PC-3 (cell line): ENCODE results near the gene SFT2D1. TPM values are rescaled to one million over a fixed set of nuclear protein-coding genes. Genes with fewer than 3 reads are reported as not detected.

Experiments
- ATAC-seq: fragments of 200-7000 bp; cut with Tn5 transposase; 2 replicates; pipeline ENCODE4 v1.9.1; 2020; ENCODE audit warnings: mild to moderate bottlenecking, moderate library complexity
- BruUV-seq: library from RNA; stranded (reverse); fragments of 400-500 nt; replicated peaks from 2 replicates; lab custom pipeline; 2021; lab: Mats Ljungman, UMichigan
- CTCF ChIA-PET: fragments of 300-600 bp; sonication (Branson Sonifier 250); formaldehyde crosslinking; loops from one replicate; lab custom pipeline; 2022; ENCODE audit warnings: antibody characterized with exemption; lab: Charles Lee
- POLR2A ChIA-PET: fragments of 300-600 bp; sonication (Branson Sonifier 250); formaldehyde crosslinking; loops from one replicate; lab custom pipeline; 2022; ENCODE audit warnings: antibody characterized with exemption; ENCODE audit not compliant: unreplicated experiment; lab: Charles Lee
- DNase-seq: peaks from one replicate; pipeline ENCODE4 v3.0.0-alpha.2; 2015
- H2AFZ ChIP-seq: fragments of 300-600 bp; sonication (generic); 2 replicates; pipeline ENCODE4 v1.6.0; 2016; ENCODE audit warnings: antibody characterized with exemption, low read length
- H3F3A ChIP-seq: fragments of 300-600 bp; sonication (generic); one replicate; pipeline ENCODE4 v1.6.0; 2017; ENCODE audit warnings: antibody characterized with exemption, low read length, control low read depth, mild to moderate bottlenecking; ENCODE audit not compliant: unreplicated experiment
- H3K27ac ChIP-seq: fragments of 300-600 bp; sonication (generic); 2 replicates; pipeline ENCODE4 v1.5.1; 2016; ENCODE audit warnings: mild to moderate bottlenecking, low read length
- H3K27me3 ChIP-seq: fragments of 300-600 bp; sonication (generic); 2 replicates; pipeline ENCODE4 v1.6.1; 2016; ENCODE audit warnings: low read length, mixed read lengths
- H3K36me3 ChIP-seq: fragments of 300-600 bp; sonication (generic); 2 replicates; pipeline ENCODE4 v1.6.1; 2016; ENCODE audit warnings: low read depth, mixed run types, low read length, mixed read lengths
- H3K4me1 ChIP-seq: fragments of 300-600 bp; sonication (generic); 2 replicates; pipeline ENCODE4 v1.5.1; 2016; ENCODE audit warnings: low read length; ENCODE audit not compliant: insufficient read depth
- H3K4me2 ChIP-seq: fragments of 300-600 bp; sonication (generic); 2 replicates; pipeline ENCODE4 v1.6.0; 2016; ENCODE audit warnings: low read length
- H3K4me3 ChIP-seq: fragments of 300-600 bp; sonication (generic); 2 replicates; pipeline ENCODE4 v1.5.1; 2016; ENCODE audit warnings: mild to moderate bottlenecking, low read length, mixed read lengths
- H3K79me2 ChIP-seq: fragments of 300-600 bp; sonication (generic); 2 replicates; pipeline ENCODE4 v1.6.1; 2017; ENCODE audit warnings: low read length, mixed read lengths
- H3K9ac ChIP-seq: fragments of 300-600 bp; sonication (generic); 2 replicates; pipeline ENCODE4 v1.6.0; 2016; ENCODE audit warnings: mild to moderate bottlenecking, low read length
- H3K9me2 ChIP-seq: fragments of 300-600 bp; sonication (generic); replicated peaks from 2 replicates; pipeline ENCODE4 v1.6.1; 2016; ENCODE audit warnings: mixed run types, low read length, mixed read lengths
- H3K9me3 ChIP-seq: fragments of 300-600 bp; sonication (generic); 2 replicates; pipeline ENCODE4 v1.6.1; 2016; ENCODE audit warnings: low read length, mixed read lengths
- H4K20me1 ChIP-seq: fragments of 300-600 bp; sonication (generic); 2 replicates; pipeline ENCODE4 v1.6.1; 2016; ENCODE audit warnings: low read length, mixed read lengths
- EZH2 ChIP-seq: fragments of 300-600 bp; sonication (generic); IDR thresholded peaks from one replicate; pipeline ENCODE4 v1.6.1; 2017; ENCODE audit warnings: antibody characterized with exemption, mild to moderate bottlenecking, low read length; ENCODE audit not compliant: unreplicated experiment
- EZH2phosphoT487 ChIP-seq: fragments of 300-600 bp; sonication (generic); IDR thresholded peaks from 2 replicates; pipeline ENCODE4 v1.6.1; 2018; ENCODE audit warnings: mild to moderate bottlenecking, antibody characterized with exemption, low read length, borderline replicate concordance
- intact Hi-C: fragments of 100-400 bp; cut with micrococcal nuclease; formaldehyde crosslinking; loops from 2 replicates; pipeline ENCODE4 v1.9.0; 2023
- total RNA-seq: library from RNA; depleted of rRNA; stranded (reverse); fragments of >200 nt; gene quantifications from 2 replicates; pipeline ENCODE4 v1.2.3, GENCODE V29; 2014
- TF ChIP-seq, protein P1 (sequence below): fragments of 300-600 bp; sonication (generic); conservative IDR thresholded peaks from 2 replicates; pipeline ENCODE4 v1.5.1; 2017; ENCODE audit warnings: antibody characterized with exemption, low read depth, mild to moderate bottlenecking, low read length

The SFT2D1 gene
- total RNA-seq, 1 experiment from 2014 or later, result 28.0 TPM

DNA sequence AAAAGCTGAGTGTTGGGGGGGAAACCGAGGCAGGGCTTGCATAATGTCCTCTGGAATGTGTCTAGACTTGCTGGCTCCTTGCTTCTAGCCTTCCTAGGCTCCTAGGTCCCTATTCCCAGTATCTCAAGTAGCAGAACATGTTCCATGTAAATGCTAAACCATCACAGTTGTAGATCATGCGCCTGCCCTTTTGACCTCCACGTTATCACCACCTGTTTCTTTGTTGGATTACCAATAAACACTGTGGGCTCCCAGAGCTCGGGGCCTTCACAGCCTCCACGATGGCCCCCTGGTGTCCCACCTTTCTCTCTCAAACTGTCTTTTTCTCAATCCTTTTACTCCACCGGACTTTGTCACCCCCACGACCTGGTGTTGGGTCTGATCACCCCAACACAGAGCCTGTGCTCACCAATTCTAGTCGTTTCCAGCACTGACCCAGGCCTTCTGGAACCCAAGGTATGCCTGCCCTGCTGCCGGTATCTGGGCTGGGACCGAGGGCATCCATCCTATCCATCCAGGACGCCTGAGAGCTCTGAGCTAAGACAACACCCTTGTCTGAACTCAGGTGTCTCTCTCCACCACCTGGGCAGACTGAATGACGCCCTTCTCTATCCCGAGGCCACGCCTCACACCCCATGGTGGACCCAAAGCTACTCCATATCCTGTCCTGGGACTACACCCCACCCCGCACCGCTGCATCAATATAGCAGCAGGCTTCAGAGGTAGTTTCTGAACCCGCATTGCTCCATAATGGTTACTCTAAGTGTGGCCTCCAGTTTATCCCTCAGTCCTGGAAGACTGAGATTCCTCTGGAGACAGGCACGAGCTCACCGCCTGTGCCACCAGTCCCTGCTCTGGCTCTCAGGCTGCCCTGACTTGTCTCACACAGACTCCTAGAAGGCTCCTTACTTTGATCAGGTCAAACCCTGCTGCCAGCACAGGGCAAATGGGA is 24.8 kb downstream of the SFT2D1 start:
- no peaks in the 10 kb centered on the region for H4K20me1 ChIP-seq
- no peak for ATAC-seq
- BruUV-seq, result no TSS peak

DNA sequence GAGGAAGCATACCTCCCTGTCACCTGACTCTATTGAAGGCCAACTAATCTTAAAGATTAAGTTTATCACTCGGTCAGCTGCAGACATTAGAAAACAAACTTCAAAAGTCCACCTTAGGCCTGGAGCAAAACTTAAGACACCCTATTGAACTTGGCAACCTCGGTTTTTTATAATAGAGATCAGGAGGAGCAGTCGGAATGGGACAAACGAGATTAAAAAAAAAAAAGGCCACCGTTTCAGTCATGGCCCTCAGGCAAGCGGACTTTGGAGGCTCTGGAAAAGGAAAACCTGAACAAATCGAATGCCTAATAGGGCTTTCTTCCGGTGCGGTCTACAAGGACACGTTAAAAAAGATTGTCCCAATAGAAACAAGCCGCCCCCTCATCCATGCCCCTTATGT is 26.9 kb downstream of the SFT2D1 start:
- H3K79me2 ChIP-seq, result no peaks in the 10 kb centered on the region
- H3K9me3 ChIP-seq, result no peaks in the 10 kb centered on the region
- BruUV-seq, result no TSS peak
- POLR2A ChIA-PET, result no interaction called here
- CTCF ChIA-PET, result no interaction called here
- no peaks in the 10 kb centered on the region for H3F3A ChIP-seq
- no peaks in the 10 kb centered on the region for H3K9me2 ChIP-seq
- H3K27ac ChIP-seq, result no peak overlapping the region
- ATAC-seq (no peak), DNase-seq (no peak)
- peaks cover 3% of the 10 kb centered on the region; the same call in 1 of the 2 replicates for H3K36me3 ChIP-seq
- intact Hi-C loops, result no loop called here
- no peak for TF ChIP-seq EZH2
- TF ChIP-seq, protein P1, sequence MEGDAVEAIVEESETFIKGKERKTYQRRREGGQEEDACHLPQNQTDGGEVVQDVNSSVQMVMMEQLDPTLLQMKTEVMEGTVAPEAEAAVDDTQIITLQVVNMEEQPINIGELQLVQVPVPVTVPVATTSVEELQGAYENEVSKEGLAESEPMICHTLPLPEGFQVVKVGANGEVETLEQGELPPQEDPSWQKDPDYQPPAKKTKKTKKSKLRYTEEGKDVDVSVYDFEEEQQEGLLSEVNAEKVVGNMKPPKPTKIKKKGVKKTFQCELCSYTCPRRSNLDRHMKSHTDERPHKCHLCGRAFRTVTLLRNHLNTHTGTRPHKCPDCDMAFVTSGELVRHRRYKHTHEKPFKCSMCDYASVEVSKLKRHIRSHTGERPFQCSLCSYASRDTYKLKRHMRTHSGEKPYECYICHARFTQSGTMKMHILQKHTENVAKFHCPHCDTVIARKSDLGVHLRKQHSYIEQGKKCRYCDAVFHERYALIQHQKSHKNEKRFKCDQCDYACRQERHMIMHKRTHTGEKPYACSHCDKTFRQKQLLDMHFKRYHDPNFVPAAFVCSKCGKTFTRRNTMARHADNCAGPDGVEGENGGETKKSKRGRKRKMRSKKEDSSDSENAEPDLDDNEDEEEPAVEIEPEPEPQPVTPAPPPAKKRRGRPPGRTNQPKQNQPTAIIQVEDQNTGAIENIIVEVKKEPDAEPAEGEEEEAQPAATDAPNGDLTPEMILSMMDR, result no peak
- no peak for TF ChIP-seq EZH2phosphoT487
- H3K4me1 ChIP-seq, result no peaks in the 10 kb centered on the region
- no peaks in the 10 kb centered on the region for H3K27me3 ChIP-seq
- H4K20me1 ChIP-seq, result no peaks in the 10 kb centered on the region
- H2AFZ ChIP-seq, result no peak overlapping the region
- H3K4me2 ChIP-seq, result no peak overlapping the region
- H3K9ac ChIP-seq, result no peak overlapping the region
- no peak overlapping the region for H3K4me3 ChIP-seq

More for the DNA sequence above, 24.8 kb downstream of the SFT2D1 start:
- no peak for DNase-seq
- Histone ChIP-seq H2AFZ (no peak overlapping the region), H3K4me1 (no peaks in the 10 kb centered on the region), H3K9ac (no peak overlapping the region), H3K79me2 (no peaks in the 10 kb centered on the region), H3F3A (no peaks in the 10 kb centered on the region), H3K9me3 (no peaks in the 10 kb centered on the region), H3K27ac (no peak overlapping the region), H3K27me3 (no peaks in the 10 kb centered on the region), H3K4me3 (no peak overlapping the region), H3K4me2 (no peak overlapping the region), H3K36me3 (peaks cover 3% of the 10 kb centered on the region; the same call in 1 of the 2 replicates), H3K9me2 (no peaks in the 10 kb centered on the region)
- TF ChIP-seq EZH2phosphoT487 (no peak), EZH2 (no peak)
- TF ChIP-seq, protein P1, result no peak
- intact Hi-C loops, result no loop called here
- ChIA-PET POLR2A (no interaction called here), CTCF (interaction anchor here (0.6 kb wide), 1 partner anchor 18 kb away, joined by 5 read pairs; no protein-coding TSS in a partner anchor)

DNA sequence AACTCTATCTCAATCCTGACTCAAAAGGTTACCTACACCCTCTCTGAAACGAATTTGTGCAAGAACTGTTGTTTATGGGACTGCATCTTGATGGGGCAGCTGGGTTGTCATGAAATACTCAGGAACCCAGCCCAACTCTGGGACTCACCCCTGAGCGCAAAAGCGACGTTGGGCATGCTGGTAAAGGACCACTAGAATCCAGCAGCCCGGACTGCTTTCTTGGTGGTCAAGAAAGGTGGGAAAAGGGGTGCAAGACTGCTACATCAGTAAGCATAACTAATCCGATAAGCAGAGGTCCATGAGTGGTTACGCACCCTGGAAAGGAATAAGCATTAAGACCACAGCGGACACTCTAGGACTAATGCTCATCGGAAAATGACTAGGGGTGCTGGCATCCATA is 27.9 kb downstream of the SFT2D1 start:
- Histone ChIP-seq H3K27me3 (no peaks in the 10 kb centered on the region), H2AFZ (no peak overlapping the region), H4K20me1 (no peaks in the 10 kb centered on the region), H3K27ac (no peak overlapping the region), H3K4me2 (no peak overlapping the region), H3K79me2 (no peaks in the 10 kb centered on the region), H3K4me1 (no peaks in the 10 kb centered on the region), H3K4me3 (no peak overlapping the region), H3F3A (no peaks in the 10 kb centered on the region), H3K9me2 (no peaks in the 10 kb centered on the region), H3K9me3 (no peaks in the 10 kb centered on the region), H3K9ac (no peak overlapping the region), H3K36me3 (no peaks in the 10 kb centered on the region)
- ChIA-PET CTCF (no interaction called here), POLR2A (no interaction called here)
- DNase-seq (no peak), ATAC-seq (no peak)
- intact Hi-C loops, result no loop called here
- TF ChIP-seq EZH2 (no peak), EZH2phosphoT487 (no peak)
- TF ChIP-seq, protein P1, result no peak
- BruUV-seq, result no TSS peak
